ENCODE data around the gene SMG6.
"Not testable (repeated sequence)": the region's sequence is repeated elsewhere in the genome, so short reads cannot be mapped to it uniquely, and the experiment has no call there.

SMG6 gene

DNA sequence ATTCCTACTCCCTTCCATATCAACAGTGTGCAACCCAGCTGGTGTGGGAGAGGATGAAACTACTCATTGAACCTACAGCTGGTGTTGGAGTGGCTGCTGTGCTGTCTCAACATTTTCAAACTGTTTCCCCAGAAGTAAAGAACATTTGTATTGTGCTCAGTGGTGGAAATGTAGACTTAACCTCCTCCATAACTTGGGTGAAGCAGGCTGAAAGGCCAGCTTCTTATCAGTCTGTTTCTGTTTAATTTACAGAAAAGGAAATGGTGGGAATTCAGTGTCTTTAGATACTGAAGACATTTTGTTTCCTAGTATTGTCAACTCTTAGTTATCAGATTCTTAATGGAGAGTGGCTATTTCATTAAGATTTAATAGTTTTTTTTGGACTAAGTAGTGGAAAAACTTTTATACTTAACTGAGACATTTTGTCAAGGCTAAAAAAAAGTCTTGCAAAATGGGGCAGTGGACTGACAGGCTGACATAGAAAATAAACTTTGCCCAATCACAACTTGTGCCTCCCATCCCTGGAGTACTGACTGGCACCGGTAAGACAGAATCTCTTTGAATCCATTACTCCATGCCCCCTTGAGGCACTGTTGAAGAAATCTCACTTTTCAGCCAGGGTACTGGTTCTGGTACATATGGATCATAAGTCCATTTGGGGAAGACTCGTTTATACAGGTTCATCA is 20.2 kb upstream of the SMG6 start:
- no peak overlapping the region for H3K4me3 ChIP-seq (ENCODE audit: low read length)
- no peak for DNase-seq (ENCODE audit: low read depth)
- TF ChIP-seq, protein P1, sequence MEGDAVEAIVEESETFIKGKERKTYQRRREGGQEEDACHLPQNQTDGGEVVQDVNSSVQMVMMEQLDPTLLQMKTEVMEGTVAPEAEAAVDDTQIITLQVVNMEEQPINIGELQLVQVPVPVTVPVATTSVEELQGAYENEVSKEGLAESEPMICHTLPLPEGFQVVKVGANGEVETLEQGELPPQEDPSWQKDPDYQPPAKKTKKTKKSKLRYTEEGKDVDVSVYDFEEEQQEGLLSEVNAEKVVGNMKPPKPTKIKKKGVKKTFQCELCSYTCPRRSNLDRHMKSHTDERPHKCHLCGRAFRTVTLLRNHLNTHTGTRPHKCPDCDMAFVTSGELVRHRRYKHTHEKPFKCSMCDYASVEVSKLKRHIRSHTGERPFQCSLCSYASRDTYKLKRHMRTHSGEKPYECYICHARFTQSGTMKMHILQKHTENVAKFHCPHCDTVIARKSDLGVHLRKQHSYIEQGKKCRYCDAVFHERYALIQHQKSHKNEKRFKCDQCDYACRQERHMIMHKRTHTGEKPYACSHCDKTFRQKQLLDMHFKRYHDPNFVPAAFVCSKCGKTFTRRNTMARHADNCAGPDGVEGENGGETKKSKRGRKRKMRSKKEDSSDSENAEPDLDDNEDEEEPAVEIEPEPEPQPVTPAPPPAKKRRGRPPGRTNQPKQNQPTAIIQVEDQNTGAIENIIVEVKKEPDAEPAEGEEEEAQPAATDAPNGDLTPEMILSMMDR (conservative IDR thresholded peaks at IDR 0.05; ENCODE audit: low read depth, low read length), result no peak

DNA sequence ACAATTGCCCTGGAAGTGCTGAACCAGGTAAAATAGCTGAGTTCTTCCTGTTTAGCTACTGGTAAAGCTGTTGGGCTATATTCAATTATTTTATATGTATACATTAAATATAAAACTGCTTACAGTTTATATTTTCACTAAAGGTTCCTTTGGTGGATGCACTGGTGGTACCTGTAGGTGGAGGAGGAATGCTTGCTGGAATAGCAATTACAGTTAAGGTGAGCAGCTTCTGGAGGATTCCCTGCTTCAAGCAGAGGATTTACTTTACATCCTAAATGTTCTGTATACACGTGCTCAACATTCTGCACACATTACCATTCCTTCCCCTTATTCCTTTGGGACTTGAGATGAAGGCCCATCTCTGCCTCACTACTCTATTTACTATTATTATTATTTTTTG is 17.8 kb upstream of the SMG6 start:
- DNase-seq (ENCODE audit: low read depth), result no peak
- TF ChIP-seq, protein P1 (conservative IDR thresholded peaks at IDR 0.05; ENCODE audit: low read depth, low read length), result no peak
- no peak overlapping the region for H3K4me3 ChIP-seq (ENCODE audit: low read length)

DNA sequence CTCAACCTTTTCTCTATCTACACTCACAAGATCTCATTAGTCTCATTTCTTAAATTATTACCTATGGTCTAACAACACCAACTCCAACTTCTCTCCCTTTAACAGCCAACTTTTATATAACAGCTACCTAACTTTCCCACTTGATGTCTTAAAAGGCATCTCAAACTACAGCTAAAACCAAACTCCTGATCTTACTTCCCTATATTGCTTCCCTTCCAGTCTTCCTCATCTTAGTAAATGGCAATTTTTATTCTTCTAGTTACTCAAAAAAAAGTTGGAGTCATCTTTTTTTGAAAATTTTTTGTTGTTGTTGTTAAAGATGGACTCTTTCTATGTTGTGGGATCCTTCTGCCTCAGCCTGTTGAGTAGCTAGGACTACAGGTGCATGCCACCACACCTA is 15.5 kb upstream of the SMG6 start:
- TF ChIP-seq, protein P1 (conservative IDR thresholded peaks at IDR 0.05; ENCODE audit: low read depth, low read length), result no peak
- H3K4me3 ChIP-seq (ENCODE audit: low read length), result no peak overlapping the region
- DNase-seq (ENCODE audit: low read depth), result no peak

DNA sequence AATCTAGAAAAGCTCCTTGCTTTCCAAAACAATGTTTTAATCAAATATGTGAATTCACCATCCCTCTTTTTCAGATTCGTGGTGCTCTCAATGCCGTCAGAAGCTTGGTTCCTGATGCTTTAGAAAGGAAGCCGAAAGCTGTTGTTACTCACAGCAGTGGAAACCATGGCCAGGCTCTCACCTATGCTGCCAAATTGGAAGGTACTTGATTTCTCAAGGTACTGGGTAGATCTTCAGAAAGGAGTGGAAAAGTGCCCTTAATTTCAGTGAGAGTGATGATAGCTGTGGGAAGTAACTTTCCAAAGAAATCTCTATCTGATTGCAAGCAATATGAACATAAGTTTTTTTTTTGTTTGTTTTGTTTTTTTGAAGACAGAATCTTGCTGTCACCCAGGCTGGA is 14.2 kb upstream of the SMG6 start:
- DNase-seq (ENCODE audit: low read depth), result no peak
- no peak overlapping the region for H3K4me3 ChIP-seq (ENCODE audit: low read length)
- TF ChIP-seq, protein P1 (conservative IDR thresholded peaks at IDR 0.05; ENCODE audit: low read depth, low read length), result no peak

DNA sequence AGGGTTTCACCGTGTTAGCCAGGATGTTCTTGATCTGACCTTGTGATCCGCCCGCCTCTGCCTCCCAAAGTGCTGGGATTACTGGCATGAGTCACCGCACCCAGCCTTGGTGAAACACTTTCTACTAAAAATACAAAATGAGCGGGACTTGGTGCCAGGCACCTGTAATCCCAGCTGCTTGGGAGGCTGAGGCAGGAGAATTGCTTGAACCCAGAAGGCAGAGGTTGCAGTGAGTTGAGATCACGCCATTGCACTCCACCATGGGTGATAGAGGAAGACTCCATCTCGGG is 13.3 kb upstream of the SMG6 start:
- DNase-seq (ENCODE audit: low read depth), result peak; percentile 19
- H3K4me3 ChIP-seq (ENCODE audit: low read length), result not testable (repeated sequence)

DNA sequence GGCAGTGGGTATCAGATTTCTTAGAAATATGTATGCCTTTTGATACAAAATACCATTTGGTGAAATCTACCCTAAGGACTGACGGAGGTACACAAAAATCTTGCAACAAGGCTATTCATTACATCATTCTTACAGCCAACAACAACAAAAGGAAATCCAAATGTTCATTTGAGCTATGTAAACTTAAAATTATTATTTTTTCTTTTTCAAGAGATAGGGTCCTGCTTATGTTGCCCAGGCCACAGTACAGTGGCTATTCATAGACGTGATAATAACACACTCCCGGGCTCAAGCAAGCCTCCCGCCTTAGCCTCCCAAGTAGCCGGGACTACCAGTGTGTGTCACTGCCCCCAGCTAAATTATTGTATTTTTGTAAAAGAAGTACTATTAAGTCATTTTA is 9.2 kb upstream of the SMG6 start:
- DNase-seq (ENCODE audit: low read depth), result no peak
- TF ChIP-seq, protein P1 (conservative IDR thresholded peaks at IDR 0.05; ENCODE audit: low read depth, low read length), result no peak
- H3K4me3 ChIP-seq (ENCODE audit: low read length), result no peak overlapping the region

DNA sequence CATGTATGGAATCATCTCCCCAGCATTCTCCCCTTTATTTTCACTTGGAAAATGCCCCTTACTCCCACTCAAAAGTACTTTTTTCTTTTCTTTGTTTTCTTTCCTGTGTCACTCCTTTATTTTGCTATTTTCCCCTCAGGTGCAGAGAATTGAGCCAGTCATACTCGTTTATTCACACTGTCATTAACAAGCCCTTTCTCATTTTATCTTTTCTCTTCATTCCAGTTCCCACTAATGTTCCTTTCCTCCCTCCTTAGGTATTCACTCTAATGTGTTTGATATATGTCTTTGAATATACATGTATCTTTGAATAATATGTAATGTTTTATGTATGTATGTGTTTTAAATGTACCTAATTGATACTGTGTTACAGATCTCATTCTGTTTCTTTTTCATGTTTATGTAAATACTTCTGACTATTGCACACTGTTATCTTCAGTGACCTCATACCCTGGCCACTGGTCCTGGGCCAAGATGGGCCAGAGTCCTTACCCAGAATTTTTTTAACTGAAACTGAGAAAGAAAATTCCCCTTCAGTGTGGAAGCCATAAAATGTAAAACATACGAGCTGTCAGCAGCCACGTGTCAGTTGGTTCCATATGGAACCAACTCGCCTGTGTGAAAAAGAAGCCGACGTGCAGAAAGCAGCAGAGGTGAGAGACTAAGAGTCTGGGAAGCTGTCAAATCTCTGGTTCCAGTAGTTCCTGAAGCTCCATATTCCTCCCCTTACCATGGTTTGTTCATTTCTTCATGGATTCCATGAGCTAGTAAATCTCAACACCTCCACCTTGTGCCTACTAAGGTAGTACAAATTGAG is 6.0 kb upstream of the SMG6 start:
- no peak overlapping the region for H3K4me3 ChIP-seq (ENCODE audit: low read length)
- TF ChIP-seq, protein P1 (conservative IDR thresholded peaks at IDR 0.05; ENCODE audit: low read depth, low read length), result no peak
- DNase-seq (ENCODE audit: low read depth), result no peak

All from retinal pigment epithelial cell (primary cell).